IPS-15b (cell line): ENCODE results near the gene TNFRSF1A.
"Not testable (repeated sequence)": the region's sequence is repeated elsewhere in the genome, so short reads cannot be mapped to it uniquely, and the experiment has no call there.

Experiments used
- H3K27me3 ChIP-seq: one replicate; pipeline ENCODE4 v1.6.1; 2013; ENCODE audit warnings: low read length; ENCODE audit not compliant: control insufficient read depth, insufficient read depth
- H3K36me3 ChIP-seq: one replicate; pipeline ENCODE4 v1.6.1; 2013; ENCODE audit warnings: low read length; ENCODE audit not compliant: control insufficient read depth, insufficient read depth
- H3K4me1 ChIP-seq: one replicate; pipeline ENCODE4 v1.6.1; 2013; ENCODE audit warnings: mild to moderate bottlenecking, low read length; ENCODE audit not compliant: control insufficient read depth, insufficient read depth
- H3K4me3 ChIP-seq: one replicate; pipeline ENCODE4 v1.5.1; 2013; ENCODE audit warnings: low read depth, low read length
- H3K9ac ChIP-seq: one replicate; pipeline ENCODE4 v1.6.1; 2013; ENCODE audit warnings: low read depth, mild to moderate bottlenecking, low read length
- H3K9me3 ChIP-seq: one replicate; pipeline ENCODE4 v1.6.1; 2013; ENCODE audit warnings: mild to moderate bottlenecking, low read length; ENCODE audit not compliant: control insufficient read depth, insufficient read depth

The TNFRSF1A gene

DNA sequence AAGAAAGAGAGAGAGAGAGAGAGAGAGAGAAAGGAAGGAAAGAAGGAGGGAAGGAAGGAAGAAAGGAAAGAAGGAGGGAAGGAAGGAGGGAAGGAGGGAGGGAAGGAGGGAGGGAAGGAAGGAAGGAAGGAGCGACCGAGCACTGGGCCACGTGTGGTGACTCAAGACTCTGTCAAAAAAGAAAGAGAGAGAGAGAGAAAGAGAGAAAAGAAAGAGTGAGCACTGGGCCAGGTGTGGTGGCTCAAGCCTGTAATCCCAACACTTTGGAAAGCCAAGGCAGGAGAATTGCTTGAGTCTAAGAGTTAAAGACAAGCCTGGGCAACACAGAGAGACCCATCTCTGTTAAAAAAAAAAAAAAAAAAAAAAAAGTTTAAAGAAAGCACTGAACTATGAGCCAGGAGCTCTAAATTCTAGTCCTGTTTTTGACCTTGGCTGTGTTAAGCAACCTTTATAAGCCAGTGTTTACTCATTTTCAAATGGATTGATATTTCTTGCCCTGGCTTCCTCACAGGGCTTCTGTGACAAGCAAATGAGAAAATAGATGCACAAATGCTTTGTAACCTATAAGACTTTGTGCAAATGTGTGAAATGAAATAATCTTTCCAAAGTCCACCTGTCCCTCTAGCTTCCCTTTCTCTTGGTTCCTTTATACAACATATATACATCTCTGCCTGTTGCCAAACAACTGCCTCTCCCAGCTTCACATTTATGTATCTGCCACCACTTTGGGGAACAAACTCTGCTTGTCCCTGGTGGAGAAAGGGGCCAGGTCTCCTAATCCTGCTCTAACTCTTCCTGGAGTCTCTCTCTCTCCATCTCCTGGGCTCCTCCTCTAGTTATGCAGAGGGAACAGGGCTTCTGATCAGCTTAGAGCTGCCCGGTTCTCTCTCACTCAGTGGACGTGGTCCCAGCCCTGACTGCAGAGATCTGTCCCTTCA is 47.5 kb downstream of the TNFRSF1A start:
- H3K4me1 ChIP-seq, result no peaks in the 10 kb centered on the region
- no peak overlapping the region for H3K4me3 ChIP-seq
- H3K9ac ChIP-seq, result no peak overlapping the region
- no peaks in the 10 kb centered on the region for H3K27me3 ChIP-seq
- no peaks in the 10 kb centered on the region for H3K9me3 ChIP-seq
- H3K36me3 ChIP-seq, result no peaks in the 10 kb centered on the region

DNA sequence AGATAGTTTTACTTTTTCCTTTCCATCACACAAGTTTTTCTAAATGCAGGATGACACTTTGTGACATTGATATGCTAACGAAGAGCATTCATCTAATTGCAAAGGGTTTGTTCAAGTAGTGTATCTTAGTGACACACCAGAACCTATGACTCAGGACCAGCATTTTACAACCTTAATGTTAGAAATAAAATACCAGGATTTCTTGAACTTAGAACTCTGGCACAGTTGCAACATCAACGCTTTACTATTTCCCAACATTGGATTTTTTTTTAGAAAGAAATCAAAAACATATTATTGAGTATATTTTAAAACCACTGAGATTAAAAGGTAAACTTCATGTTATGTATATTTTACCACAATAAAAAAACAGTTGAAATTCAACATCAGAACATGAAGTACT is 49.3 kb downstream of the TNFRSF1A start:
- Histone ChIP-seq H3K36me3 (no peaks in the 10 kb centered on the region), H3K27me3 (no peaks in the 10 kb centered on the region), H3K4me1 (no peaks in the 10 kb centered on the region), H3K9ac (no peak overlapping the region), H3K9me3 (no peaks in the 10 kb centered on the region), H3K4me3 (no peak overlapping the region)

DNA sequence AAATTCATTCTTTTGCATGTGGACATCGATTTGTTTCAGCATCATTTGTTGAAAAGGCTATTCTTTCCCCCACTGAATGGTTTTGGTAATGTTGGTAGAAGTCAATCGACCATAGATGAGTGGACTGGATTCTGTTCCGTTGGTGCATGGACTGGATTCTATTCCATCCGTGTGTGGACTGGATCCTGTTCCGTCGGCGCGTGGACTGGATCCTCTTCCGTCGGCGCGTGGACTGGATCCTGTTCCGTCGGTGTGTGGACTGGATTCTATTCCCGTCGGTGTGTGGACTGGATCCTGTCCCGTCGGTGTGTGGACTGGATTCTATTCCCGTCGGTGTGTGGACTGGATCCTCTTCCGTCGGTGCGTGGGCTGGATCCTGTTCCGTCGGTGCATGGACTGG is 52.0 kb downstream of the TNFRSF1A start:
- H3K9me3 ChIP-seq, H3K4me3 ChIP-seq, H3K27me3 ChIP-seq, H3K4me1 ChIP-seq, H3K36me3 ChIP-seq, H3K9ac ChIP-seq: not testable (repeated sequence)

DNA sequence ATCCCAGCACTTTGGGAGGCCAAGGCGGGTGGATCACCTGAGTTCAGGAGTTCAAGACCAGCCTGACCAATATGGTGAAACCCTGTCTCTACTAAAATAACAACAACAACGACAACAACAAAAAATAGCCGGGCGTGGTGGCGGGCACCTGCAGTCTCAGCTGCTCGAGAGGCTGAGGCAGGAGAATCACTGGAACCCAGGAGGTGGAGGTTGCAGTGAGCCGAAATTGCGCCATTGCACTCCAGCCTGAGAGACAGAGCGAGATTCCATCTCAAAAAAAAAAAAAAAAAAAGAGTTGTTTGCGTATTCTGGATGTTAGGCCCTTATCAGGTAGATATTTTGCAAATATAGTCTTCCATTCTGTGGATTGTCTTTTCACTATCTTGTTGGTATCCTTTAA is 52.8 kb downstream of the TNFRSF1A start:
- H3K4me1 ChIP-seq, H3K4me3 ChIP-seq, H3K9ac ChIP-seq, H3K36me3 ChIP-seq, H3K9me3 ChIP-seq, H3K27me3 ChIP-seq: not testable (repeated sequence)

DNA sequence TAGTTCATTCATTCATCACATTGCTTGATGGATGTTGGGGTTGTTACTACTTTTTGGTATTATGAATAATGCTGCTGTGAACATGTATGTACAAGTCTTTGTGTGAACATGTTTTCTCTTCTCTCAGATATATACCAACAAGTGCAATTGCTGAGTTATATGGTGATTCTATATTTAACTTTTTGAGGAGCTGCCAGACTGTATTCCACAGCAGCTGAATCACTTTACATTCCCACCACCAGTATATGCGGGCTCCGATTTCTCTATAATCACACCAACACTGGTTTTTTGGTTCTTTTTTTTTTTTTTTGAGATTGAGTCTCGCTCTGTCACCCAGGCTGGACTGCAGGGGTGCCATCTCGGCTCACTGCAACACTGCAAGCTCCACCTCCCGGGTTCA is 53.6 kb downstream of the TNFRSF1A start:
- Histone ChIP-seq H3K27me3 (no peaks in the 10 kb centered on the region), H3K9me3 (no peaks in the 10 kb centered on the region), H3K4me3 (no peak overlapping the region), H3K4me1 (no peaks in the 10 kb centered on the region), H3K9ac (no peak overlapping the region), H3K36me3 (no peaks in the 10 kb centered on the region)

DNA sequence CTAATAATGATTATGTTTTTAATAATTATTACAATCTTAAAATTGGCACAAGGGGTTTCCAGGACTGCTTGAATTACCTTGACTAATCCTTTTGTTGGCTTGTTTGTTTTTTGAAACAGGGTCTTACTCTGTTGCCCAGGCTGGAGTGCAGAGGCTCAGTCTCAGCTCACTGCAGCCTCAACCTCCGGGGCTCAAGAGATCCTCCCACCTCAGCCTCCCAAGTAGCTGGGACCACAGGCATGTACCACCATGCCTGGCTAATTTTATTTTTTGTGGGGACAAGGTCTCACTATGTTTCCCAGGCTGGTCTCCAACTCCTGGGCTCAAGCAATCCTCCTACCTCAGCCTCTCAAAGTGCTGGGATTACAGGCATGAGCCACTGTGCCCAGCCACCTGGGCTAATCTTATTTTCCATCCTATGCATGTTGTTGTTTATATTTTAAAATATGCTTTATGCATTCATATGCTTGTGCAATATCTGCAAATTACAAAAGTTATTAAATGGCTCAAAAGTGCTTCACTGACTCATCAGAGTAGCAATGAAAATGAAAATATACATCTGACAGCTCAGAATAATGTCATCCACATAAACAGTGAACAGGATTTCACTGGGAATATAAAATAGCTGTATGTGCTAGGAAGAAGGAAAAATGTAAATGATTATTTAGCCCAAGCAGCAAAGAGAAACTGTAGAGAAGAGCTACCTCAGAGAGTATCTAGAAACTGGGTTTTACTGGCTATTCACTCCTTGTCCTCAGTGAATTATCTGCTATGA is 56.2 kb downstream of the TNFRSF1A start:
- Histone ChIP-seq H3K9me3 (no peaks in the 10 kb centered on the region), H3K27me3 (no peaks in the 10 kb centered on the region), H3K36me3 (no peaks in the 10 kb centered on the region), H3K9ac (no peak overlapping the region), H3K4me3 (no peak overlapping the region), H3K4me1 (no peaks in the 10 kb centered on the region)

DNA sequence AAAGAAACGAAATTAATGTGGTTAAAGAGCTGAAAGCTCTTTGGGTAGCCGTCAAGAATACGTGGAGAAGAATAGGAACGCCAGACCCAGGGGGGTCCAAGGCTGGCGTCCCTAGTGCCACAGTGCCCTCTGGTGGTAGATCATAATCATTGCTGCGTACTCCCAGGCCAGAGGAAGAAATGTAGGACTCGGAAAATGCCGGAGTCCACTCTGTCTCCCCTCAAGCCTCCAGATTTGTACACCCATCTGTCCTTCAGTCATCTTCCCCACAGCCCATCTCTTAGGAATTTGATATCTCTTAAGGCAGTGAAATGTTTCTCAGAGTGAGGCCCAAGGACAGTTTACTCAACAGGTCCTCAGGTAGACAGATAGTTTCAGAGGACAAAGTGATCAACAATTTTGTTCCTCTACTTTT is 56.8 kb downstream of the TNFRSF1A start:
- no peaks in the 10 kb centered on the region for H3K9me3 ChIP-seq
- no peak overlapping the region for H3K9ac ChIP-seq
- no peak overlapping the region for H3K4me3 ChIP-seq
- no peaks in the 10 kb centered on the region for H3K36me3 ChIP-seq
- H3K4me1 ChIP-seq, result peaks cover 4% of the 10 kb centered on the region
- H3K27me3 ChIP-seq, result no peaks in the 10 kb centered on the region

DNA sequence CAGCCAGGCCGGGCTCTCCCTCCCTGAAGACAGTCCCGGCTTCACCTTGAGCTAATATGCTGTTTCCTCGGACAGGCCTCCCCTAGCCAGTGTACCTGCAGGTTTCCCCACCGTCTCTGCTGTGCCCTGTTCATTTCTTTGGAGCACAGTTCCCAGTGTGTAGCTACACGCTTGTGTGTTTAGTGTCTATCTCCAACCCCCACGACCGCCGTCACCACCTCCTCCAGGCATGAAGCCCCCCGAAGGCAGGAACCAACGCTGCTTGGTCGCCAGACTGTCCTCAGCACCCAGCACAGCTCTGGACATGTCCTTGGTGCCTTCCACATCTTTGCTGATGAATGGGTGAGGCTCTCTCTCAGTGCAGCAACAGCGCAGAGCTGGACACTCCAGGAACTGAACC is 57.6 kb downstream of the TNFRSF1A start:
- Histone ChIP-seq H3K4me3 (no peak overlapping the region), H3K27me3 (no peaks in the 10 kb centered on the region), H3K4me1 (peaks cover 6% of the 10 kb centered on the region), H3K9ac (no peak overlapping the region), H3K36me3 (no peaks in the 10 kb centered on the region), H3K9me3 (no peaks in the 10 kb centered on the region)

DNA sequence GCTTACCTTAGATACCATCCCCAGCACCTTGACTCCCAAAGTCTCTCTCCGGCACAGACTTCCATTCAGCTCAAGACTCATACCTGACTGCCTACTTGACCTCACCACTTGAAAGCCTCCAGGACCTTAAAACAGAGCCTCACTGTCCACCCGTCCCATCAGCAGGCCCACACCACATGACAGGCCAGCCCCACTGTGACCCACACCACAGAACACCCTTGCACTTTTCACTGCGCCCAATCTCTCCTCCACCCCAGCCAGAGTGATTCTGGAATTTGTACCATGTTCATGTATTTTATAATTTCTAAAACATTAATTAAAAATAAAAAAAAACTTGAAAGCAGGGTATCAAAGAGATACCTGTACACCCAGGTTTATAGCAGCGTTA is 59.4 kb downstream of the TNFRSF1A start:
- no peaks in the 10 kb centered on the region for H3K9me3 ChIP-seq
- no peaks in the 10 kb centered on the region for H3K36me3 ChIP-seq
- H3K4me1 ChIP-seq, result peaks cover 9% of the 10 kb centered on the region
- no peak overlapping the region for H3K9ac ChIP-seq
- H3K27me3 ChIP-seq, result no peaks in the 10 kb centered on the region
- no peak overlapping the region for H3K4me3 ChIP-seq

DNA sequence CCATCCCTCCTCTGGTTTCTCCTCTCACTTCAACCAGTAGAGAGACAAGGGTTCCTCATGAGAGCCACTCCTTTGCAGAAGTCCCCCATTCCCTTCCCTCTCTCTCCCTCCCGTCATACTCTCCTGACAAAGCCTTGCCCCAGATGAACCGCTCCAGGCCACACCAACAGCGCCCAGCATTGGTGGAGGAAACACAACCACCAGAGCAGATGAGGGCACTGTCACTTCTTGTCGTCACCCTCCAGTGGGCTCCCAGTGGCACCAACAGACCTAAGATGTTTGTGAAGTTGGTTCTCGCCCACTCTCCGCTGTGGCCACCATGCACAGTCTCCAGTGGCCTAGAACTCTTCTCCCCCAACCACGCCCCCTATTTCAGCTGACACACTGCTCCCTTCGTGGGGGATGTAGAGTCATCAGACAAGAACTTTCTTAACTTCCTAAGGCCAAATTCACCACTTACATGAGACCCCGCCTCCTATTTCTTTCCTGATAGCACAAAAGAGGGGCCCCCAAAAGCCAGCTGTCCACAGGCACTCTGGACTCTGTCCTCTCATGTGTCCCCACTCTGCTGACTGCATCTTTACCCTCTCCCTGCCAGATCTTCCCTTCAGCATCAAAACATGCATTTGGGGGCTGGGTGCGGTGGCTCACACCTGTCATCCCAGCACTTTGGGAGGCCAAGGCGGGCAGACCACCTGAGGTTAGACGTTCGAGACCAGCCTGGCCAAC is 60.6 kb downstream of the TNFRSF1A start:
- Histone ChIP-seq H3K27me3 (no peaks in the 10 kb centered on the region), H3K4me3 (no peak overlapping the region), H3K4me1 (peaks cover 12% of the 10 kb centered on the region), H3K36me3 (no peaks in the 10 kb centered on the region), H3K9ac (no peak overlapping the region), H3K9me3 (no peaks in the 10 kb centered on the region)

DNA sequence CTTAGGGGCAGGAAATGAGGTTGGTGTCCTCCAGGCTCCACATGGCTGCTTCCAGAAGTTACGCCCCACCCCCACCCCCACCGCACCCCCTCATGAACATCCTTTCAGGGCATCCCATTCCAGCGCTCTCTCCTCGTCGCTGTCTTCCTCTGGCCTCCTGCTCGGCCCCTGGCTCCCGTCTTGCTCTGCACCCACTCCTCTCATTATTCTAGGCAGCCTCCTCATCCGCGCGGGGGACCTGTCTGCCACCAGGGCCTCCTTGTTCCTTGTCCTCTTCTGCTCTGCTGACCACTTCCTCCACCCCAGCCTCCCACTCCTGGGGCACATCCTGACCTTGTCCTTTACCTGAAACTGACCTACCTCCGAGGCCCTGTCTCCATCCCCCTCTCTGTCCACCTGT is 61.2 kb downstream of the TNFRSF1A start:
- Histone ChIP-seq H3K4me3 (no peak overlapping the region), H3K9ac (no peak overlapping the region), H3K4me1 (peaks cover 12% of the 10 kb centered on the region)

More for the DNA sequence above, 61.2 kb downstream of the TNFRSF1A start:
- no peaks in the 10 kb centered on the region for H3K9me3 ChIP-seq
- no peaks in the 10 kb centered on the region for H3K27me3 ChIP-seq
- H3K36me3 ChIP-seq, result no peaks in the 10 kb centered on the region
